ENCODE data around the gene NT5C1B. TPM values are rescaled to one million over a fixed set of nuclear protein-coding genes. Genes with fewer than 3 reads are reported as not detected.

NT5C1B gene
- total RNA-seq, 2 experiments from 2014 or later: not detected

GRCh38 chr2:18593496-18593895 lies 4.1 kb upstream of the NT5C1B start:
- H3K27ac Mint-ChIP-seq: no peak overlapping the region
- no peaks in the 10 kb centered on the region for H3K4me1 Mint-ChIP-seq
- ATAC-seq (ENCODE audit: low read depth): no peak
- H3K27me3 Mint-ChIP-seq: no peaks in the 10 kb centered on the region
- no peak for DNase-seq
- peaks cover 11% of the 10 kb centered on the region for H3K36me3 Mint-ChIP-seq
- peaks cover 19% of the 10 kb centered on the region for H3K9me3 Mint-ChIP-seq
- no peak overlapping the region for H3K4me3 Mint-ChIP-seq
- POLR2A ChIA-PET: no interaction called here

- Mint-ChIP-seq H3K9me3 (peaks cover 19% of the 10 kb centered on the region), H3K4me3 (no peak overlapping the region), H3K27me3 (no peaks in the 10 kb centered on the region), H3K36me3 (peaks cover 11% of the 10 kb centered on the region), H3K4me1 (no peaks in the 10 kb centered on the region), H3K27ac (no peak overlapping the region)
- POLR2A ChIA-PET: no interaction called here
- ATAC-seq (ENCODE audit: low read depth): no peak
- DNase-seq: no peak
These were observed 3.0 kb upstream of the NT5C1B start for GRCh38 chr2:18592372-18592771.

DNA sequence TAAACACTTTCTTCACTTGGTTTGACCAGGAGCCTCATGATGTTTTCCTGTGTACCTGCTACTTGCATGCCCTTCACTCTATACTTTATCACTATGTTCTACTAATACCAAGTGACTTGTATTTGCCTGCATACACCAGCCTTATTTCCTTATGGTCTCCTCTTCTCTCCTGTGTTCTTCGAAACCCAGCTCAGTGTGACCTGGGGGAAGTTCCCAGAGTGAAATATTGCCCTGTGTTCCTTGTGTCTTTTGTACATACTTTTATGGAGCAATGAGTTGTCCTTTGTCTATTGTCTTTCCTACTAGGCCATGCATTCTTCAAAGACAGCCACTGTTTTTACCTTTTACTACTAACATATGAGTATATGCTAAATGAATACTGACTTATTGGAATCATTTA lies 567 bp downstream of the NT5C1B start:
- no peaks in the 10 kb centered on the region for H3K27me3 Mint-ChIP-seq
- no peak overlapping the region for H3K27ac Mint-ChIP-seq
- POLR2A ChIA-PET: no interaction called here
- H3K36me3 Mint-ChIP-seq: peaks cover 20% of the 10 kb centered on the region
- ATAC-seq (ENCODE audit: low read depth) (no peak), DNase-seq (no peak)
- no peak overlapping the region for H3K4me3 Mint-ChIP-seq
- H3K9me3 Mint-ChIP-seq: peaks cover 26% of the 10 kb centered on the region
- H3K4me1 Mint-ChIP-seq: peaks cover 5% of the 10 kb centered on the region

DNA sequence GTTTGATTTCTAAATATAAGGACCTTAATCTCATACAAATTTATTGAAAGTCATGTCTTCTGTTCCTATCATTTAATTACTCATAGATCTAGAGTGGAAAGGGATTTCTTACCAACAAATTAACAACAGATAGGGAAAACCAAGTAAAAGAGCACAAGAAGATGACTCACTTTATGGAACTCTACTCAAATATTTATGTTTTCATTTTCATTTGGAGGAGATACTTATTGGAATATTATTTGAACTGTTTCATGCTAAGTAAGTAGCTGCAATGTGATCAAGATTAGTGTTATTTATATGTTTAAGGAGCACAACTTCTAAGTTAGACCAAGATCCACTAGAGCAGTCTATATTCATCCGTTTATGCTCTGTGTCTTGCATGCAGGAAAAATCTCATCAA lies 1.3 kb downstream of the NT5C1B start:
- no peak for ATAC-seq (ENCODE audit: low read depth)
- Mint-ChIP-seq H3K27ac (no peak overlapping the region), H3K36me3 (peaks cover 23% of the 10 kb centered on the region), H3K27me3 (no peaks in the 10 kb centered on the region), H3K9me3 (peaks cover 23% of the 10 kb centered on the region), H3K4me1 (peaks cover 5% of the 10 kb centered on the region), H3K4me3 (no peak overlapping the region)
- POLR2A ChIA-PET: no interaction called here
- no peak for DNase-seq

GRCh38 chr2:18585526-18585925 lies 3.8 kb downstream of the NT5C1B start:
- peaks cover 17% of the 10 kb centered on the region for H3K9me3 Mint-ChIP-seq
- peaks cover 21% of the 10 kb centered on the region for H3K36me3 Mint-ChIP-seq

GRCh38 chr2:18584608-18584954 lies 4.8 kb downstream of the NT5C1B start:
- H3K27me3 Mint-ChIP-seq: no peaks in the 10 kb centered on the region
- no peak overlapping the region for H3K4me3 Mint-ChIP-seq
- peaks cover 5% of the 10 kb centered on the region for H3K4me1 Mint-ChIP-seq
- H3K27ac Mint-ChIP-seq: no peak overlapping the region
- H3K9me3 Mint-ChIP-seq: peaks cover 15% of the 10 kb centered on the region
- peaks cover 18% of the 10 kb centered on the region for H3K36me3 Mint-ChIP-seq
- DNase-seq (no peak), ATAC-seq (ENCODE audit: low read depth) (no peak)
- POLR2A ChIA-PET: no interaction called here

More at GRCh38 chr2:18585526-18585925, 3.8 kb downstream of the NT5C1B start:
- DNase-seq: no peak
- Mint-ChIP-seq H3K27ac (no peak overlapping the region), H3K4me3 (no peak overlapping the region), H3K4me1 (peaks cover 5% of the 10 kb centered on the region), H3K27me3 (no peaks in the 10 kb centered on the region)
- POLR2A ChIA-PET: no interaction called here
- no peak for ATAC-seq (ENCODE audit: low read depth)

- no peaks in the 10 kb centered on the region for H3K27me3 Mint-ChIP-seq
- DNase-seq (no peak), ATAC-seq (ENCODE audit: low read depth) (no peak)
- no peak overlapping the region for H3K27ac Mint-ChIP-seq
- H3K4me3 Mint-ChIP-seq: no peak overlapping the region
- peaks cover 19% of the 10 kb centered on the region for H3K9me3 Mint-ChIP-seq
- H3K4me1 Mint-ChIP-seq: peaks cover 5% of the 10 kb centered on the region
- peaks cover 18% of the 10 kb centered on the region for H3K36me3 Mint-ChIP-seq
- POLR2A ChIA-PET: no interaction called here
These were observed 5.3 kb downstream of the NT5C1B start for GRCh38 chr2:18583905-18584607.

- Mint-ChIP-seq H3K27ac (no peak overlapping the region), H3K27me3 (peaks cover 3% of the 10 kb centered on the region), H3K36me3 (peaks cover 18% of the 10 kb centered on the region), H3K4me3 (no peak overlapping the region), H3K4me1 (peaks cover 2% of the 10 kb centered on the region), H3K9me3 (peaks cover 23% of the 10 kb centered on the region)
- no peak for ATAC-seq (ENCODE audit: low read depth)
- POLR2A ChIA-PET: no interaction called here
- DNase-seq: no peak
These were observed 8.8 kb downstream of the NT5C1B start for GRCh38 chr2:18580606-18581005.

DNA sequence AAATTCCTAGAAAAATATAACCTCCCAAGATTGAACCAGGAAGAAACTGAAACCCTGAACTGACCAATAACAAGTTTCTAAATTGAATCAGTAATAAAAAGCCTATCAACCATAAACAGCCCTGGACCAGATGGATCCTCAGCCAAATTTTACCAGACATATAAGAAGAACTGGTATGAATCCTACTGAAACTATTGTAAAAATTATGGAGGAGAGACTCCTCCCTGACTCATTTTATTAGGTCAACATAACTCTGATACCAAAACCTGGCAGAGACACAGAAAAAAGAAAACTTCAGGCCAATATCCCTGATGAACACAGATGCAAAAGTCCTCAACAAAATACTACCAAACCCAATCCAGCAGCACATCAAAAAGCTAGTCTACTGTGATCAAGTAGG lies 11.3 kb downstream of the NT5C1B start:
- peaks cover 16% of the 10 kb centered on the region for H3K9me3 Mint-ChIP-seq
- H3K27ac Mint-ChIP-seq: no peak overlapping the region
- peaks cover 3% of the 10 kb centered on the region for H3K27me3 Mint-ChIP-seq
- peaks cover 11% of the 10 kb centered on the region for H3K36me3 Mint-ChIP-seq
- DNase-seq: no peak
- no peak overlapping the region for H3K4me3 Mint-ChIP-seq
- ATAC-seq (ENCODE audit: low read depth): no peak
- no peaks in the 10 kb centered on the region for H3K4me1 Mint-ChIP-seq
- POLR2A ChIA-PET: interaction anchor here (1.0 kb wide), 1 partner anchor 17 kb away, joined by 3 read pairs; the partner anchor contains the start of gene RDH14

GRCh38 chr2:18566145-18566769 lies 23.1 kb downstream of the NT5C1B start:
- ATAC-seq (ENCODE audit: low read depth) (no peak), DNase-seq (no peak)
- Mint-ChIP-seq H3K27me3 (no peaks in the 10 kb centered on the region), H3K9me3 (peaks cover 3% of the 10 kb centered on the region), H3K4me3 (no peak overlapping the region), H3K36me3 (peaks cover 31% of the 10 kb centered on the region), H3K27ac (no peak overlapping the region), H3K4me1 (no peaks in the 10 kb centered on the region)
- POLR2A ChIA-PET: no interaction called here

GRCh38 chr2:18560797-18561085 lies 28.6 kb downstream of the NT5C1B start:
- POLR2A ChIA-PET: interaction anchor here (0.7 to 3.3 kb wide), 13 partner anchors 9 to 1340 kb away, joined by 3 to 24 read pairs (median 8); partner anchors contain the start of gene TTC32
- peak overlapping the region; percentile 88 for H3K4me3 Mint-ChIP-seq
- peak overlapping the region; percentile 89 for H3K27ac Mint-ChIP-seq

DNA sequence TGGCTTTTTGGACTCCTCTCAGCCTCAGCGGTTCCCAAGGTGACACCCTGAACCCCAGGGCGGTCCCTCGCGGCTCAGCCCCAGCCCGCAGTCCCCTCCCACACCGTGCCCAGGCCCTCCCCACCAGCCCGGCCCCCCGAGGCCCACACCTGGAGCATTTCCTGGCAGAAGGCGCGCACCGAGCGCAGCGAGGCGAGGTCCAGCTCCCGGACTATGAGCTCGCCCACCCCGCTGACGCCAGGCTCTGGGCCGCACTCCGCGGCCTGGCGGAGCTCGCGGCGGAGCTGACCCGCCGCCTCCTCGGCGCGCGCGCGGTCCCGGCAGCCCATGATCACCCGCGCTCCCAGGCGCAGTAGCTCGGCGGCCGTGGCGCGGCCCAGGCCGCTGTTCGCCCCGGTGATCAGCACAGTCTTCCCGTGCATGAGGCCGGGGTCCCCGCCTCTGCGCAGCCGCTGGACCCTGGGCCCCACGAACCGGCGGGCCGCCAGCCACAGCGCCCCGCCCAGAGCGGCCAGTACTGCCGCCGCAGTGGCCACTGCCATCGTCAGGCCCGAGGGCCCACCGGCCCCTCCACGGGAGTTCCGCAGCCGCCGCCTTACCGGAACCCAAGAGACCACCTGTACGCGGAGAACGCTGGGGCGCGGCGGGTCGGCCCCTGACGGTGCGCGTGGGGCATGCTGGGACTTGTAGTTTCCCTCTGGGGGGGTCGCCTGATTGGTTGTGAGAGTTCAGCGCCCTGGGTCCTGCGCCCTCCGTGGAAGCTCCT lies 29.2 kb downstream of the NT5C1B start, which contains the start of gene RDH14:
TSS of gene RDH14 (minus strand) at position 623 of the 766 bp plus-strand sequence. CDS start at position 542, 81 bp downstream.
- Mint-ChIP-seq H3K9me3 (peaks cover 1% of the 10 kb centered on the region), H3K36me3 (peaks cover 43% of the 10 kb centered on the region), H3K4me1 (peaks cover 25% of the 10 kb centered on the region), H3K4me3 (peak within 1 kb of the TSS; percentile 91), H3K27ac (peak within 1 kb of the TSS; percentile 95), H3K27me3 (no peaks in the 10 kb centered on the region)
- peak; percentile 92 for DNase-seq
- POLR2A ChIA-PET: interaction anchor here (0.7 to 3.3 kb wide), 15 partner anchors 8 to 1491 kb away, joined by 3 to 24 read pairs (median 5); partner anchors contain the start of genes LAPTM4A and TTC32
- peak; percentile 88 for ATAC-seq (ENCODE audit: low read depth)

More at GRCh38 chr2:18560797-18561085, 28.6 kb downstream of the NT5C1B start:
- DNase-seq (no peak), ATAC-seq (ENCODE audit: low read depth) (no peak)
- no peaks in the 10 kb centered on the region for H3K27me3 Mint-ChIP-seq
- H3K36me3 Mint-ChIP-seq: peaks cover 38% of the 10 kb centered on the region
- peaks cover 1% of the 10 kb centered on the region for H3K9me3 Mint-ChIP-seq
- H3K4me1 Mint-ChIP-seq: peaks cover 25% of the 10 kb centered on the region

DNA sequence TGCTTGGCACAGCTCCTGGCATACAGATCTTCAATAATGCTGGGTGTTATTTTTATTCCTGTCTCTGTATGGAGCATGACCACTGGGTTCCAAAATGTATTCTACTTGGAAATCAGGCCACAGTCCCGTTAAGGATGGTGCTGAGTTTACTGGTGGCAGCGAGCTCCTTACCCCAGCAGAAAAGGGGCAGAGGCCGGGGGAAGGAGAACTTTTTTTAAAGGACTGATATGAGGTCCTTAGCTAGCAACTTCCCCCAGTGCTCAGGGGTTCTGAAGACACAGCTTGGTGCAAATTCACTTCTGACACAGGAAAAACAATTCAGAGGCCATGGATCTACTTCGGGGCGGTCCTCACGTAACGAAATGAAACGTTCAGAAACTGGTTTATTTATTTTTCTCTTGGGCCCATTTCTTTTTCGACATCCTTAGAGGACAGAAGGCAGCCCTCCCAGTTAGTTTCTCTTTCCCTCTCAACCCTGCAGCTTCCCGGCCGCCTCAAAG lies 29.8 kb downstream of the NT5C1B start:
- Mint-ChIP-seq H3K27me3 (no peaks in the 10 kb centered on the region), H3K4me3 (peak overlapping the region; percentile 91), H3K36me3 (peaks cover 43% of the 10 kb centered on the region), H3K27ac (peak overlapping the region; percentile 95), H3K4me1 (peaks cover 26% of the 10 kb centered on the region), H3K9me3 (no peaks in the 10 kb centered on the region)
- DNase-seq: no peak
- POLR2A ChIA-PET: interaction anchor here (0.6 to 3.3 kb wide), 11 partner anchors 8 to 1492 kb away, joined by 3 to 24 read pairs (median 8); partner anchors contain the start of genes LAPTM4A and TTC32
- peak; percentile 1 for ATAC-seq (ENCODE audit: low read depth)

Measured in activated naive CD8-positive, alpha-beta T cell treated with anti-CD3 and anti-CD28 coated beads, Interleukin-2, amount 10 ng/mL, durations not matched to agents 7 days and 5 days (primary cell).